ENCODE measurements around the gene GCDH.

- TF ChIP-seq EZH2 (IDR thresholded peaks at IDR 0.05) = no peak
- TF ChIP-seq POLR2AphosphoS5 (IDR thresholded peaks at IDR 0.05; ENCODE audit: borderline replicate concordance, low read depth, low read length) = no peak
Measured at GRCh38 chr19:12847159-12848139, 43.5 kb upstream of the GCDH start.

All from SK-N-MC (cell line).